Stimulated activated CD8-positive, alpha-beta memory T cell treated with anti-CD3 and anti-CD28 coated beads, Interleukin-12 subunit alpha, Interleukin-12 subunit beta, amount 100 ng/mL, for 24 hours (primary cell): ENCODE measurements around the gene BLCAP.

Source experiments
- DNase-seq: peaks from one replicate; pipeline ENCODE4 v3.0.0-alpha.2; 2020; ENCODE audit errors: extremely low read depth

The BLCAP gene

GRCh38 chr20:37529214-37529967, 1.7 kb upstream of the BLCAP start:
- no peak for DNase-seq

- no peak for DNase-seq
These were observed 954 bp upstream of the BLCAP start for GRCh38 chr20:37528446-37529213.

GRCh38 chr20:37526839-37527637, 638 bp downstream of the BLCAP start:
- DNase-seq = no peak

- DNase-seq = no peak
These were observed 1.3 kb downstream of the BLCAP start for GRCh38 chr20:37526238-37526838.

- no peak for DNase-seq
These were observed 1.9 kb downstream of the BLCAP start for GRCh38 chr20:37525810-37526209.

- DNase-seq = no peak
These were observed 2.6 kb downstream of the BLCAP start for GRCh38 chr20:37524859-37525708.

- no peak for DNase-seq
These were observed 3.6 kb downstream of the BLCAP start for GRCh38 chr20:37523911-37524700.

- no peak for DNase-seq
These were observed 4.7 kb downstream of the BLCAP start for GRCh38 chr20:37523012-37523391.

- no peak for DNase-seq
These were observed 5.2 kb downstream of the BLCAP start for GRCh38 chr20:37522260-37523011.

- DNase-seq = no peak
These were observed 6.5 kb downstream of the BLCAP start, which contains the start of gene NNAT for GRCh38 chr20:37521061-37521771. Gene NNAT, plus strand, starts transcription at chr20:37521250. Its CDS starts 82 bp downstream, at chr20:37521332.

- DNase-seq = no peak
These were observed 7.2 kb downstream of the BLCAP start for GRCh38 chr20:37520419-37520955.

GRCh38 chr20:37519508-37520418, 7.9 kb downstream of the BLCAP start:
- DNase-seq = no peak

- no peak for DNase-seq
These were observed 8.8 kb downstream of the BLCAP start for GRCh38 chr20:37518606-37519507.

GRCh38 chr20:37518059-37518458, 9.6 kb downstream of the BLCAP start:
- no peak for DNase-seq

- DNase-seq = no peak
These were observed 10.6 kb downstream of the BLCAP start for GRCh38 chr20:37516811-37517750.
